Erythroblast (primary cell): ENCODE measurements around the gene DENND4C.

Source experiments
- GATA1 ChIP-seq: IDR thresholded peaks from 2 replicates; pipeline ENCODE4 v1.6.1; 2011; ENCODE audit warnings: low read depth, mild to moderate bottlenecking, control low read depth, low read length, moderate library complexity
- POLR2A ChIP-seq: IDR thresholded peaks from 2 replicates; pipeline ENCODE4 v1.6.1; 2011; ENCODE audit warnings: mild to moderate bottlenecking, low read length

GRCh38 chr9:19320495-19320894 lies 90.0 kb downstream of the DENND4C start:
- TF ChIP-seq POLR2A, result no peak
- TF ChIP-seq GATA1, result no peak
